ENCODE data around the gene WDR33. TPM values are rescaled to one million over a fixed set of nuclear protein-coding genes. Genes with fewer than 3 reads are reported as not detected.
"Not testable (repeated sequence)": the region's sequence is repeated elsewhere in the genome, so short reads cannot be mapped to it uniquely, and the experiment has no call there.

Gene WDR33
- total and polyA plus RNA-seq, 4 donors, result 8.1 to 55.1 (median 29.5) TPM

DNA sequence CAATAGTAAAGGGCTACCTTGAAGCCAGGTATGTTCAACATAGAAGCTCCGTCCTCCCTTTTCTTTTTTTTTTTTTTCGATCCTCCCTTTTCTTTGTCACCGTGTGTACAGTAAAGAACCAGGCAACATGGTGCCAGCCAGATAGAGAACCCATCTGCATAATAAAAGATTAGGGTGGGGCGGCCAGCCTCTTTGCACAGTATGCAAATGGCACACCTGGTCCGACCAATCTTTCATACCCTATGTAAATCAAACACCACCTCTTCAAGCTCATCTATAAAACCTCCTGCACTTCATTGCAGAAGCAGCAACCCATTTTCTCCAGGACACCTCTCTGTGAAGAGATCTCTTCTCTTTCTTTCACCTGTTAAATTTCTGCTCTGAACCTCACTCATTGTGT lies 7.3 kb upstream of the WDR33 start:
- Histone ChIP-seq H3K4me3 (ENCODE audit: low read length in 2 of 2) (no peak overlapping the region), H3K27me3 (ENCODE audit: control insufficient read depth in 1 of 2, insufficient read depth in 2 of 2, low read length in 1 of 2) (peaks cover 0 to 4% of the 10 kb centered on the region in 2 donors), H3K9me3 (ENCODE audit: control insufficient read depth, low read length) (peaks cover 10% of the 10 kb centered on the region), H3K27ac (ENCODE audit: low read depth in 1 of 2, low read length in 2 of 2) (no peak overlapping the region), H3K36me3 (ENCODE audit: control insufficient read depth in 1 of 2, insufficient read depth in 2 of 2, low read length in 1 of 2) (no peaks in the 10 kb centered on the region), H3K4me1 (ENCODE audit: control insufficient read depth in 1 of 2, insufficient read depth in 2 of 2, low read length in 2 of 2) (no peaks in the 10 kb centered on the region)
- 72 to 80% methylated on average over 5 of the region's 5 CpGs for WGBS, 2 donors
- no peak for DNase-seq
- ATAC-seq (ENCODE audit: low FRiP score), result no peak
- intact Hi-C loops (cut with DNase I), result no loop called here

- Histone ChIP-seq H3K36me3 (ENCODE audit: control insufficient read depth in 1 of 2, insufficient read depth in 2 of 2, low read length in 1 of 2) (no peaks in the 10 kb centered on the region), H3K27me3 (ENCODE audit: control insufficient read depth in 1 of 2, insufficient read depth in 2 of 2, low read length in 1 of 2) (peaks cover 0 to 2% of the 10 kb centered on the region in 2 donors), H3K4me3 (ENCODE audit: low read length in 2 of 2) (no peak overlapping the region), H3K9me3 (ENCODE audit: control insufficient read depth, low read length) (peaks cover 2% of the 10 kb centered on the region), H3K4me1 (ENCODE audit: control insufficient read depth in 1 of 2, insufficient read depth in 2 of 2, low read length in 2 of 2) (no peaks in the 10 kb centered on the region), H3K27ac (ENCODE audit: low read depth in 1 of 2, low read length in 2 of 2) (no peak overlapping the region)
- 92 to 98% methylated on average over 1 of the region's 1 CpG for WGBS, 2 donors
- ATAC-seq (ENCODE audit: low FRiP score), result no peak
- intact Hi-C loops (cut with DNase I), result no loop called here
- no peak for DNase-seq
These were observed 3.7 kb upstream of the WDR33 start for GRCh38 chr2:127814677-127815076.

- H3K36me3 ChIP-seq (ENCODE audit: control insufficient read depth in 1 of 2, insufficient read depth in 2 of 2, low read length in 1 of 2); H3K4me3 ChIP-seq (ENCODE audit: low read length in 2 of 2); H3K4me1 ChIP-seq (ENCODE audit: control insufficient read depth in 1 of 2, insufficient read depth in 2 of 2, low read length in 2 of 2); ATAC-seq (ENCODE audit: low FRiP score); H3K27ac ChIP-seq (ENCODE audit: low read depth in 1 of 2, low read length in 2 of 2); H3K27me3 ChIP-seq (ENCODE audit: control insufficient read depth in 1 of 2, insufficient read depth in 2 of 2, low read length in 1 of 2); DNase-seq; H3K9me3 ChIP-seq (ENCODE audit: control insufficient read depth, low read length); intact Hi-C loops (cut with DNase I): not testable (repeated sequence)
- 93 to 94% methylated on average over 3 of the region's 3 CpGs for WGBS, 2 donors
These were observed 1.5 kb upstream of the WDR33 start for GRCh38 chr2:127812441-127812840.

GRCh38 chr2:127811397-127812321 lies 688 bp upstream of the WDR33 start:
- no peaks in the 10 kb centered on the region for H3K4me1 ChIP-seq (ENCODE audit: control insufficient read depth in 1 of 2, insufficient read depth in 2 of 2, low read length in 2 of 2)
- H3K27me3 ChIP-seq (ENCODE audit: control insufficient read depth in 1 of 2, insufficient read depth in 2 of 2, low read length in 1 of 2), result no peaks in the 10 kb centered on the region
- peak overlapping the region; percentile 67 to 79 for H3K4me3 ChIP-seq (ENCODE audit: low read length in 2 of 2)
- intact Hi-C loops (cut with DNase I), result no loop called here
- no peaks in the 10 kb centered on the region for H3K36me3 ChIP-seq (ENCODE audit: control insufficient read depth in 1 of 2, insufficient read depth in 2 of 2, low read length in 1 of 2)
- 40 to 42% methylated on average over 34 of the region's 34 CpGs for WGBS, 2 donors
- no peaks in the 10 kb centered on the region for H3K9me3 ChIP-seq (ENCODE audit: control insufficient read depth, low read length)
- no peak overlapping the region for H3K27ac ChIP-seq (ENCODE audit: low read depth in 1 of 2, low read length in 2 of 2)
- DNase-seq (peak in 1 of 2 donors; percentile 48), ATAC-seq (ENCODE audit: low FRiP score) (peak; percentile 57)

GRCh38 chr2:127810156-127810618 lies 784 bp downstream of the WDR33 start:
- intact Hi-C loops (cut with DNase I), result no loop called here
- no peak for DNase-seq
- H3K9me3 ChIP-seq (ENCODE audit: control insufficient read depth, low read length), result no peaks in the 10 kb centered on the region
- peak overlapping the region in 1 of 2 donors; percentile 48 for H3K27ac ChIP-seq (ENCODE audit: low read depth in 1 of 2, low read length in 2 of 2)
- ATAC-seq (ENCODE audit: low FRiP score), result no peak
- H3K4me1 ChIP-seq (ENCODE audit: control insufficient read depth in 1 of 2, insufficient read depth in 2 of 2, low read length in 2 of 2), result no peaks in the 10 kb centered on the region
- no peaks in the 10 kb centered on the region for H3K36me3 ChIP-seq (ENCODE audit: control insufficient read depth in 1 of 2, insufficient read depth in 2 of 2, low read length in 1 of 2)
- WGBS, 2 donors, result 0 to 1% methylated on average over 10 of the region's 10 CpGs
- H3K27me3 ChIP-seq (ENCODE audit: control insufficient read depth in 1 of 2, insufficient read depth in 2 of 2, low read length in 1 of 2), result no peaks in the 10 kb centered on the region
- H3K4me3 ChIP-seq (ENCODE audit: low read length in 2 of 2), result peak overlapping the region; percentile 67 to 79

- Histone ChIP-seq H3K4me3 (ENCODE audit: low read length in 2 of 2) (no peak overlapping the region), H3K27ac (ENCODE audit: low read depth in 1 of 2, low read length in 2 of 2) (no peak overlapping the region), H3K36me3 (ENCODE audit: control insufficient read depth in 1 of 2, insufficient read depth in 2 of 2, low read length in 1 of 2) (no peaks in the 10 kb centered on the region), H3K9me3 (ENCODE audit: control insufficient read depth, low read length) (no peaks in the 10 kb centered on the region), H3K4me1 (ENCODE audit: control insufficient read depth in 1 of 2, insufficient read depth in 2 of 2, low read length in 2 of 2) (no peaks in the 10 kb centered on the region), H3K27me3 (ENCODE audit: control insufficient read depth in 1 of 2, insufficient read depth in 2 of 2, low read length in 1 of 2) (no peaks in the 10 kb centered on the region)
- WGBS, 2 donors, result 65 to 77% methylated on average over 3 of the region's 3 CpGs
- ATAC-seq (ENCODE audit: low FRiP score) (no peak), DNase-seq (no peak)
- intact Hi-C loops (cut with DNase I), result no loop called here
These were observed 3.2 kb downstream of the WDR33 start for GRCh38 chr2:127807678-127808353.

DNA sequence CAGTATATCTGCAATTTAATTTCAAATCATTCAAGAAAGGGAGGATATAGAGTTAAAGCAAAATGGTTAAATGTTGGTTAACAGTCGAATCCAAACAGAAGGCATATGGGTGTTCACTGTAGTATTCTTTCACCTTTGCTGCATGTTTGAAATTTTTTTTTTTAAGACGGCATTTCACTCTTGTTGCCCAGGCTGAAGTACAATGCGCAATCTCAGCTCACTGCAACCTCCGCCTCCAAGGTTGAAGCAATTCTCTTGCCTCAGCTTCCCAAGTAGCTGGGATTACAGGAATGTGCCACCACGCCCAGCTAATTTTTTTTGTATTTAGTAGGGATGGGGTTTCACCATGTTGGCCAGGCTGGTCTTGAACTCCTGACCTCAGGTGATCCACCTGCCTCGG lies 4.1 kb downstream of the WDR33 start:
- H3K4me1 ChIP-seq (ENCODE audit: control insufficient read depth in 1 of 2, insufficient read depth in 2 of 2, low read length in 2 of 2); DNase-seq; H3K9me3 ChIP-seq (ENCODE audit: control insufficient read depth, low read length); H3K27ac ChIP-seq (ENCODE audit: low read depth in 1 of 2, low read length in 2 of 2); H3K27me3 ChIP-seq (ENCODE audit: control insufficient read depth in 1 of 2, insufficient read depth in 2 of 2, low read length in 1 of 2); H3K36me3 ChIP-seq (ENCODE audit: control insufficient read depth in 1 of 2, insufficient read depth in 2 of 2, low read length in 1 of 2); H3K4me3 ChIP-seq (ENCODE audit: low read length in 2 of 2); intact Hi-C loops (cut with DNase I); ATAC-seq (ENCODE audit: low FRiP score): not testable (repeated sequence)
- WGBS, 2 donors, result 86% methylated on average over 6 of the region's 6 CpGs

DNA sequence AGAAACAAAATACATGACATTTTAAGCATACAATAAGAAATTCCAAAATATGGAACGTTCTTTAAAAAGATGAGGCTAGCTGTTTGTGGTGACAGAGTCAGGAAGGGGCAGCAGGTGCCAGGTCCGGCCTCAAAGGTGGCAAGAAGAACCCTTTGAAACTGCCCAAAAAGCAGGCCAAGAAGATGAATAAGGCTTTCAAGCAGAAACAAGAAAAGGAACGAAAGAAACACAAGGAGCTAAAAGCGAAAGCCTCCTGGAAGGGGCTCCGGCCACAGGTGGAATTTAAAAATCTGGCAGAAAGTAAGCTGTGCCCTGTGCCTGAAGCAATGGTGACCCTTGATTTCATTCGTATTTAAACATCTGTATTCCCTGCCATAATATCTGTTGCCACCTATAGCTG lies 5.5 kb downstream of the WDR33 start:
- Histone ChIP-seq H3K27me3 (ENCODE audit: control insufficient read depth in 1 of 2, insufficient read depth in 2 of 2, low read length in 1 of 2) (no peaks in the 10 kb centered on the region), H3K36me3 (ENCODE audit: control insufficient read depth in 1 of 2, insufficient read depth in 2 of 2, low read length in 1 of 2) (peaks cover 0 to 2% of the 10 kb centered on the region in 2 donors), H3K4me1 (ENCODE audit: control insufficient read depth in 1 of 2, insufficient read depth in 2 of 2, low read length in 2 of 2) (no peaks in the 10 kb centered on the region), H3K4me3 (ENCODE audit: low read length in 2 of 2) (no peak overlapping the region), H3K9me3 (ENCODE audit: control insufficient read depth, low read length) (no peaks in the 10 kb centered on the region), H3K27ac (ENCODE audit: low read depth in 1 of 2, low read length in 2 of 2) (no peak overlapping the region)
- intact Hi-C loops (cut with DNase I), result no loop called here
- no peak for DNase-seq
- no peak for ATAC-seq (ENCODE audit: low FRiP score)
- 74 to 80% methylated on average over 6 of the region's 6 CpGs for WGBS, 2 donors

Data from aorta (tissue), 5 donors.